Measurements from ENCODE around the gene OR2T10. TPM values are rescaled to one million over a fixed set of nuclear protein-coding genes. Genes with fewer than 3 reads are reported as not detected.

The OR2T10 gene
- total and polyA plus RNA-seq, 7 donors: not detected

GRCh38 chr1:248613742-248614141 lies 16.2 kb upstream of the OR2T10 start:
- intact Hi-C loops (cut with DNase I): no loop called here
- Histone ChIP-seq H3K9me3 (no peaks in the 10 kb centered on the region), H3K4me3 (no peak overlapping the region), H3K27ac (no peak overlapping the region), H3K27me3 (ENCODE audit: insufficient read depth in 3 of 3, low read length in 2 of 3) (no peaks in the 10 kb centered on the region), H3K36me3 (ENCODE audit: insufficient read depth in 1 of 2, low read depth in 1 of 2) (no peaks in the 10 kb centered on the region), H3K4me1 (no peaks in the 10 kb centered on the region)
- TF ChIP-seq CTCF (IDR thresholded peaks at IDR 0.05): no peak
- WGBS, 3 donors: 43 to 71% (median 53%) methylated on average over 1 of the region's 1 CpG
- ATAC-seq: no peak
- DNase-seq: no peak

DNA sequence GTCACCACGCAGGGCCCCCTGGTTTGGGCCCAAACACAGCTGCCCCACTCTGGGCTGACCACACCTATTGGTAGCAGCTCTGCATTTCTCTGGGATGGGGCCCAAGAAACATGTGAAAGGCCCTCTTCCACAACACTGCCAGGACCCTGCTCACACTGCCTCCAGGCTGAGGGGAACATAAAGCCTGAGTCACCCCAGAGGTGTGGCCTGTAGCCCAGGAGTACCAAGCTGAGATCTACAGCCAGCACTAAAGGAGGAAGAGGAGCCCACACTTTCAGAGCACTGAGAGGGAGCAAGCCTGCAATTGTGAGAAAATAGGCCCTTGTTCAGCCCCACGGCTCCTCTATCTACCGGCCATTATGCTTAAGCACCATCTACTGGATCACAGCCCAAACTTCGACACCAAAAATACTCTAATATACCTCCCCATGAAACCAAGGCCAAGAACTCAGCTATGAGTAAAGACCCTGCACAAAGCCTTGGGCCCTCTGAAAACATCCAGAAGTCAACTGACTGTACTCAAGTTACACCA lies 14.4 kb upstream of the OR2T10 start:
- Histone ChIP-seq H3K27me3 (ENCODE audit: insufficient read depth in 3 of 3, low read length in 2 of 3) (no peaks in the 10 kb centered on the region), H3K9me3 (no peaks in the 10 kb centered on the region), H3K4me1 (no peaks in the 10 kb centered on the region), H3K4me3 (no peak overlapping the region), H3K27ac (no peak overlapping the region), H3K36me3 (ENCODE audit: insufficient read depth in 1 of 2, low read depth in 1 of 2) (no peaks in the 10 kb centered on the region)
- 73 to 84% (median 80%) methylated on average over 4 of the region's 4 CpGs for WGBS, 3 donors
- ATAC-seq (no peak), DNase-seq (no peak)
- intact Hi-C loops (cut with DNase I): no loop called here
- no peak for TF ChIP-seq CTCF (IDR thresholded peaks at IDR 0.05)

GRCh38 chr1:248610301-248610700 lies 12.8 kb upstream of the OR2T10 start:
- TF ChIP-seq CTCF (IDR thresholded peaks at IDR 0.05): no peak
- Histone ChIP-seq H3K36me3 (ENCODE audit: insufficient read depth in 1 of 2, low read depth in 1 of 2) (no peaks in the 10 kb centered on the region), H3K9me3 (no peaks in the 10 kb centered on the region), H3K4me3 (no peak overlapping the region), H3K27me3 (ENCODE audit: insufficient read depth in 3 of 3, low read length in 2 of 3) (no peaks in the 10 kb centered on the region), H3K4me1 (no peaks in the 10 kb centered on the region), H3K27ac (no peak overlapping the region)
- intact Hi-C loops (cut with DNase I): no loop called here
- DNase-seq (no peak), ATAC-seq (no peak)
- 43 to 50% (median 46%) methylated on average over 3 of the region's 3 CpGs for WGBS, 3 donors

GRCh38 chr1:248599396-248599795 lies 1.9 kb upstream of the OR2T10 start:
- ATAC-seq (no peak), DNase-seq (no peak)
- no peaks in the 10 kb centered on the region for H3K4me1 ChIP-seq
- TF ChIP-seq CTCF (IDR thresholded peaks at IDR 0.05): no peak
- H3K27me3 ChIP-seq (ENCODE audit: insufficient read depth in 3 of 3, low read length in 2 of 3): no peaks in the 10 kb centered on the region
- 71 to 80% (median 75%) methylated on average over 8 of the region's 8 CpGs for WGBS, 3 donors
- no peak overlapping the region for H3K4me3 ChIP-seq
- H3K9me3 ChIP-seq: no peaks in the 10 kb centered on the region
- no peak overlapping the region for H3K27ac ChIP-seq
- intact Hi-C loops (cut with DNase I): no loop called here
- H3K36me3 ChIP-seq (ENCODE audit: insufficient read depth in 1 of 2, low read depth in 1 of 2): no peaks in the 10 kb centered on the region

GRCh38 chr1:248596615-248597014 lies 885 bp downstream of the OR2T10 start:
- intact Hi-C loops (cut with DNase I): no loop called here
- WGBS, 3 donors: 70 to 83% (median 75%) methylated on average over 2 of the region's 2 CpGs
- DNase-seq (no peak), ATAC-seq (no peak)
- Histone ChIP-seq H3K36me3 (ENCODE audit: insufficient read depth in 1 of 2, low read depth in 1 of 2) (no peaks in the 10 kb centered on the region), H3K9me3 (no peaks in the 10 kb centered on the region), H3K27ac (no peak overlapping the region), H3K4me1 (no peaks in the 10 kb centered on the region), H3K4me3 (no peak overlapping the region), H3K27me3 (ENCODE audit: insufficient read depth in 3 of 3, low read length in 2 of 3) (no peaks in the 10 kb centered on the region)
- no peak for TF ChIP-seq CTCF (IDR thresholded peaks at IDR 0.05)

Data from psoas muscle (tissue), 8 donors.